ENCODE results near the gene GRK5.
A peak's percentile ranks its signal among the peaks of the same experiment; 100 is the strongest.

GRK5 gene

DNA sequence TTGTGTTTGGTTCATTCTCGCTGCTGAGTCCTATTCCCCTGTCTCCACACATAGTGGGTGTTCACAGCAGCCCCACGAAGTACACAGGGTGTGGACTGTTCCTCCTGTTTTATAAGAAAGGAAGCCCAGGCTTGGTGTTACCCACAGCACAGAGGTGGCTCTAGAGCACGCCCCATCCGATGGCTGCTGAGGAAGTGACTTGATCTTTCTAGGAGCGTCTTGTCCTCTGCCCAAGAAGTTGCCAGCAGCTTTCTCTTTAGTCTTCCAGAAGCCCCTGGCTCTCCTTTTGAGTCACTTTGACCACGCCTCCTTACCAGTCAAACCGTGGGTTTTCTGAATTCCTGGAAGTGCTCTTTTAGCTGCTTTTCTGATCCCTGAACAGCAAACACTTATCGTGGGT lies 94.0 kb downstream of the GRK5 start:
- Histone ChIP-seq H3K79me2 (ENCODE audit: control insufficient read depth, insufficient read depth, low read length) (no peaks in the 10 kb centered on the region), H3K18ac (ENCODE audit: low read length) (no peak overlapping the region), H3K4me1 (ENCODE audit: control insufficient read depth, low read depth, low read length) (no peaks in the 10 kb centered on the region), H3K27me3 (ENCODE audit: insufficient read depth, low read length, poor library complexity) (no peaks in the 10 kb centered on the region), H3K36me3 (ENCODE audit: control insufficient read depth, insufficient read depth, low read length) (no peaks in the 10 kb centered on the region), H2BK120ac (ENCODE audit: low read depth, low read length) (no peak overlapping the region), H2BK5ac (ENCODE audit: low read length) (no peak overlapping the region), H3K27ac (ENCODE audit: low read depth, low read length) (no peak overlapping the region), H3K4me2 (ENCODE audit: low read length) (no peak overlapping the region), H3K56ac (ENCODE audit: low read length) (no peak overlapping the region), H3K4ac (ENCODE audit: low read depth, low read length) (no peak overlapping the region), H2BK15ac (replicated peaks; ENCODE audit: low read depth) (no peak overlapping the region), H3K4me3 (ENCODE audit: low read length) (no peak overlapping the region), H3K9ac (ENCODE audit: low read length) (no peak overlapping the region), H2AK5ac (ENCODE audit: low read length) (no peak overlapping the region), H4K5ac (ENCODE audit: low read length) (no peak overlapping the region), H4K8ac (ENCODE audit: low read depth, low read length) (no peak overlapping the region), H3K23ac (ENCODE audit: low read length) (no peak overlapping the region), H3K79me1 (ENCODE audit: low read length) (no peaks in the 10 kb centered on the region)
- no peak for DNase-seq
- WGBS (ENCODE audit: extremely low coverage, insufficient coverage, low lambda C conversion rate): no CpG with 5 or more reads among the region's 8 CpGs

DNA sequence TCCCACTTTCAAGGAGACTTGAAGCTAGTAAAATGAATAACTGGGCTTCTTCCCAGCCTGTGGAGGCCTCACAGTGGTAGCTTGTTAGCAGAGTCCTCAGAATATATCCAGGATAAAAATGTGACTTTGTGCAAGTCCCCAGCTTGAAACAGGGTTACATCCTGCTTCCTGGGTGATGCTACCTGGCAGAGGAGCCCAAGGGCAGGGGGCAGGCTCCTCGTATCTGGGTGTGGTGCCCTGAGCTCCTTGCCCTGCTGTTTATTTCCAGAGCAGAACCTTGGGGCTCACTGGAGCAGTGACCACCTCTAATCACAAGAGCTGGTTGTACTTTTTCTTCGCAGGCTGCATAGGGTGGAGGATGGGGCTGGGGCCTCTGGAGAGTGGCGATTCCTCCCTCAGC lies 94.8 kb downstream of the GRK5 start:
- H3K79me1 ChIP-seq (ENCODE audit: low read length): no peaks in the 10 kb centered on the region
- no peak overlapping the region for H3K27ac ChIP-seq (ENCODE audit: low read depth, low read length)
- no peak overlapping the region for H3K23ac ChIP-seq (ENCODE audit: low read length)
- DNase-seq: no peak
- H2BK5ac ChIP-seq (ENCODE audit: low read length): no peak overlapping the region
- no peak overlapping the region for H3K56ac ChIP-seq (ENCODE audit: low read length)
- no peaks in the 10 kb centered on the region for H3K27me3 ChIP-seq (ENCODE audit: insufficient read depth, low read length, poor library complexity)
- H3K18ac ChIP-seq (ENCODE audit: low read length): no peak overlapping the region
- H3K4me1 ChIP-seq (ENCODE audit: control insufficient read depth, low read depth, low read length): no peaks in the 10 kb centered on the region
- H4K5ac ChIP-seq (ENCODE audit: low read length): no peak overlapping the region
- no peak overlapping the region for H2BK15ac ChIP-seq (replicated peaks; ENCODE audit: low read depth)
- H3K9ac ChIP-seq (ENCODE audit: low read length): no peak overlapping the region
- H3K79me2 ChIP-seq (ENCODE audit: control insufficient read depth, insufficient read depth, low read length): no peaks in the 10 kb centered on the region
- no peak overlapping the region for H3K4me3 ChIP-seq (ENCODE audit: low read length)
- no peak overlapping the region for H2BK120ac ChIP-seq (ENCODE audit: low read depth, low read length)
- H2AK5ac ChIP-seq (ENCODE audit: low read length): no peak overlapping the region
- no peak overlapping the region for H4K8ac ChIP-seq (ENCODE audit: low read depth, low read length)
- WGBS (ENCODE audit: extremely low coverage, insufficient coverage, low lambda C conversion rate): no CpG with 5 or more reads among the region's 3 CpGs
- H3K4ac ChIP-seq (ENCODE audit: low read depth, low read length): no peak overlapping the region
- H3K4me2 ChIP-seq (ENCODE audit: low read length): no peak overlapping the region
- no peaks in the 10 kb centered on the region for H3K36me3 ChIP-seq (ENCODE audit: control insufficient read depth, insufficient read depth, low read length)

GRCh38 chr10:119302591-119303253 lies 95.4 kb downstream of the GRK5 start:
- Histone ChIP-seq H3K4me2 (ENCODE audit: low read length) (no peak overlapping the region), H3K36me3 (ENCODE audit: control insufficient read depth, insufficient read depth, low read length) (no peaks in the 10 kb centered on the region), H2AK5ac (ENCODE audit: low read length) (no peak overlapping the region), H3K27me3 (ENCODE audit: insufficient read depth, low read length, poor library complexity) (no peaks in the 10 kb centered on the region), H4K8ac (ENCODE audit: low read depth, low read length) (no peak overlapping the region), H3K9ac (ENCODE audit: low read length) (no peak overlapping the region), H2BK5ac (ENCODE audit: low read length) (no peak overlapping the region), H3K79me1 (ENCODE audit: low read length) (no peaks in the 10 kb centered on the region), H3K27ac (ENCODE audit: low read depth, low read length) (no peak overlapping the region), H3K56ac (ENCODE audit: low read length) (no peak overlapping the region), H3K23ac (ENCODE audit: low read length) (no peak overlapping the region), H3K79me2 (ENCODE audit: control insufficient read depth, insufficient read depth, low read length) (no peaks in the 10 kb centered on the region), H3K4me3 (ENCODE audit: low read length) (no peak overlapping the region), H2BK120ac (ENCODE audit: low read depth, low read length) (no peak overlapping the region), H4K5ac (ENCODE audit: low read length) (no peak overlapping the region), H3K4ac (ENCODE audit: low read depth, low read length) (no peak overlapping the region), H3K4me1 (ENCODE audit: control insufficient read depth, low read depth, low read length) (no peaks in the 10 kb centered on the region), H2BK15ac (replicated peaks; ENCODE audit: low read depth) (no peak overlapping the region), H3K18ac (ENCODE audit: low read length) (no peak overlapping the region)
- WGBS (ENCODE audit: extremely low coverage, insufficient coverage, low lambda C conversion rate): no CpG with 5 or more reads among the region's 12 CpGs
- no peak for DNase-seq

GRCh38 chr10:119303886-119304285 lies 96.5 kb downstream of the GRK5 start:
- H3K36me3 ChIP-seq (ENCODE audit: control insufficient read depth, insufficient read depth, low read length): no peaks in the 10 kb centered on the region
- H3K56ac ChIP-seq (ENCODE audit: low read length): no peak overlapping the region
- H3K4me2 ChIP-seq (ENCODE audit: low read length): no peak overlapping the region
- DNase-seq: no peak
- no peak overlapping the region for H3K23ac ChIP-seq (ENCODE audit: low read length)
- H2AK5ac ChIP-seq (ENCODE audit: low read length): no peak overlapping the region
- no peak overlapping the region for H3K18ac ChIP-seq (ENCODE audit: low read length)
- no peak overlapping the region for H4K5ac ChIP-seq (ENCODE audit: low read length)
- no peak overlapping the region for H2BK5ac ChIP-seq (ENCODE audit: low read length)
- no peak overlapping the region for H4K8ac ChIP-seq (ENCODE audit: low read depth, low read length)
- no peaks in the 10 kb centered on the region for H3K27me3 ChIP-seq (ENCODE audit: insufficient read depth, low read length, poor library complexity)
- no peaks in the 10 kb centered on the region for H3K79me1 ChIP-seq (ENCODE audit: low read length)
- no peak overlapping the region for H2BK15ac ChIP-seq (replicated peaks; ENCODE audit: low read depth)
- H3K79me2 ChIP-seq (ENCODE audit: control insufficient read depth, insufficient read depth, low read length): no peaks in the 10 kb centered on the region
- H3K9ac ChIP-seq (ENCODE audit: low read length): no peak overlapping the region
- no peak overlapping the region for H3K27ac ChIP-seq (ENCODE audit: low read depth, low read length)
- no peaks in the 10 kb centered on the region for H3K4me1 ChIP-seq (ENCODE audit: control insufficient read depth, low read depth, low read length)
- H3K4ac ChIP-seq (ENCODE audit: low read depth, low read length): no peak overlapping the region
- WGBS (ENCODE audit: extremely low coverage, insufficient coverage, low lambda C conversion rate): no CpG with 5 or more reads among the region's 3 CpGs
- H3K4me3 ChIP-seq (ENCODE audit: low read length): no peak overlapping the region
- no peak overlapping the region for H2BK120ac ChIP-seq (ENCODE audit: low read depth, low read length)

- H3K27me3 ChIP-seq (ENCODE audit: insufficient read depth, low read length, poor library complexity): no peaks in the 10 kb centered on the region
- H3K9ac ChIP-seq (ENCODE audit: low read length): no peak overlapping the region
- H3K36me3 ChIP-seq (ENCODE audit: control insufficient read depth, insufficient read depth, low read length): no peaks in the 10 kb centered on the region
- no peak overlapping the region for H3K18ac ChIP-seq (ENCODE audit: low read length)
- no peaks in the 10 kb centered on the region for H3K79me2 ChIP-seq (ENCODE audit: control insufficient read depth, insufficient read depth, low read length)
- no peak overlapping the region for H2BK120ac ChIP-seq (ENCODE audit: low read depth, low read length)
- no peaks in the 10 kb centered on the region for H3K79me1 ChIP-seq (ENCODE audit: low read length)
- no peak overlapping the region for H3K56ac ChIP-seq (ENCODE audit: low read length)
- no peak overlapping the region for H2BK5ac ChIP-seq (ENCODE audit: low read length)
- no peak overlapping the region for H3K27ac ChIP-seq (ENCODE audit: low read depth, low read length)
- H3K23ac ChIP-seq (ENCODE audit: low read length): no peak overlapping the region
- no peak overlapping the region for H3K4ac ChIP-seq (ENCODE audit: low read depth, low read length)
- no peak overlapping the region for H4K5ac ChIP-seq (ENCODE audit: low read length)
- no peak overlapping the region for H3K4me3 ChIP-seq (ENCODE audit: low read length)
- no peak overlapping the region for H3K4me2 ChIP-seq (ENCODE audit: low read length)
- H4K8ac ChIP-seq (ENCODE audit: low read depth, low read length): no peak overlapping the region
- WGBS (ENCODE audit: extremely low coverage, insufficient coverage, low lambda C conversion rate): no CpG with 5 or more reads among the region's 8 CpGs
- no peak overlapping the region for H2AK5ac ChIP-seq (ENCODE audit: low read length)
- no peaks in the 10 kb centered on the region for H3K4me1 ChIP-seq (ENCODE audit: control insufficient read depth, low read depth, low read length)
- no peak overlapping the region for H2BK15ac ChIP-seq (replicated peaks; ENCODE audit: low read depth)
- no peak for DNase-seq
Measured at GRCh38 chr10:119304541-119304940, 97.2 kb downstream of the GRK5 start.

GRCh38 chr10:119305860-119306513 lies 98.6 kb downstream of the GRK5 start:
- Histone ChIP-seq H3K4me1 (ENCODE audit: control insufficient read depth, low read depth, low read length) (no peaks in the 10 kb centered on the region), H4K8ac (ENCODE audit: low read depth, low read length) (no peak overlapping the region), H3K23ac (ENCODE audit: low read length) (no peak overlapping the region), H3K27me3 (ENCODE audit: insufficient read depth, low read length, poor library complexity) (no peaks in the 10 kb centered on the region), H3K36me3 (ENCODE audit: control insufficient read depth, insufficient read depth, low read length) (no peaks in the 10 kb centered on the region), H2BK5ac (ENCODE audit: low read length) (no peak overlapping the region), H3K4ac (ENCODE audit: low read depth, low read length) (no peak overlapping the region), H3K79me1 (ENCODE audit: low read length) (no peaks in the 10 kb centered on the region), H3K9ac (ENCODE audit: low read length) (no peak overlapping the region), H2BK15ac (replicated peaks; ENCODE audit: low read depth) (no peak overlapping the region), H3K79me2 (ENCODE audit: control insufficient read depth, insufficient read depth, low read length) (no peaks in the 10 kb centered on the region), H2AK5ac (ENCODE audit: low read length) (no peak overlapping the region), H4K5ac (ENCODE audit: low read length) (no peak overlapping the region), H3K4me2 (ENCODE audit: low read length) (no peak overlapping the region), H3K56ac (ENCODE audit: low read length) (no peak overlapping the region), H2BK120ac (ENCODE audit: low read depth, low read length) (no peak overlapping the region), H3K4me3 (ENCODE audit: low read length) (no peak overlapping the region), H3K27ac (ENCODE audit: low read depth, low read length) (no peak overlapping the region), H3K18ac (ENCODE audit: low read length) (no peak overlapping the region)
- DNase-seq: peak; percentile 53
- no CpG with 5 or more reads among the region's 11 CpGs for WGBS (ENCODE audit: extremely low coverage, insufficient coverage, low lambda C conversion rate)

All from mesendoderm (in vitro differentiated cells).